C4-2B (cell line): Measurements from ENCODE around the gene NCBP3.

Source experiments
- ZFX ChIP-seq: fragments of 450-650 bp; IDR thresholded peaks from 2 replicates; pipeline ENCODE4 v1.6.1; 2017
- TF ChIP-seq, protein P1 (sequence below): fragments of 450-650 bp; conservative IDR thresholded peaks from 2 replicates; pipeline ENCODE4 v1.5.1; 2017; ENCODE audit warnings: mild to moderate bottlenecking

DNA sequence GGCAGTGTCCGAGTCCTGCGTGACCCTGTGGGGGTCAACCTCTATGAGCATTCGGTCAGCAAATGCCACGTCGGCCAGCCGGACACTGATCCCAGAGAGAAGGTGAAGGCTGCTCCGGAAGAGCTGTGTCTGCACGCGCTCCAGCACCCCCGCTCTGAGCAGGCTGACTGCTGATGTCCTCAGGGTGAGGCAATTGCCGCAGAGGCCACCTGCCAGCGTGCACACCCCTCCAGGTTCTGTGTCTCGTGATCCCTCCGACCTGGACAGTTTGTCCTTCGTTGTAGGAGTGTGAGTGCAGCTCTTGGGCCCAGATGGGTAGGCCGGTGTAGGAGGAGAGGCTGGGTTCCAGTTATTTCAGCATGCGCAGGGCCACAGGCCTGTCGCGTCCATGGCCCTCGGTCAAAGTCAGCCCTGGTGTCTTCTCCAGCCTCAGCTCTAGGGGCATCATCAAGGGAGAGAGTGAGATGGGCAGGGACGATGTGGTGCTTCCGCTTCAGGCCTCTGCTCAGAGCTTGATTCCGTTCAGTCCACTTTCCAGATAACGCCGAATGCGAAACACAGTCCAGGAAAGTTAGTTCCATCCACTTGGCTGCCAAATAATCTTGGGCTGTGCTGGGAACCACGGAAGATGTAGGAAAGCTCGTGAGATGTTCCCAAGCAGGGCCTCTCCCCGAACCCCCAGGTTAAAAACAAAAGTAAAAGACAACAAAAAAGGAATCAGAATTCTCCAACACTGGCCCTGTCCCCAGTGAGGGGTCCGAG is 15.1 kb upstream of the NCBP3 start:
- TF ChIP-seq, protein P1, sequence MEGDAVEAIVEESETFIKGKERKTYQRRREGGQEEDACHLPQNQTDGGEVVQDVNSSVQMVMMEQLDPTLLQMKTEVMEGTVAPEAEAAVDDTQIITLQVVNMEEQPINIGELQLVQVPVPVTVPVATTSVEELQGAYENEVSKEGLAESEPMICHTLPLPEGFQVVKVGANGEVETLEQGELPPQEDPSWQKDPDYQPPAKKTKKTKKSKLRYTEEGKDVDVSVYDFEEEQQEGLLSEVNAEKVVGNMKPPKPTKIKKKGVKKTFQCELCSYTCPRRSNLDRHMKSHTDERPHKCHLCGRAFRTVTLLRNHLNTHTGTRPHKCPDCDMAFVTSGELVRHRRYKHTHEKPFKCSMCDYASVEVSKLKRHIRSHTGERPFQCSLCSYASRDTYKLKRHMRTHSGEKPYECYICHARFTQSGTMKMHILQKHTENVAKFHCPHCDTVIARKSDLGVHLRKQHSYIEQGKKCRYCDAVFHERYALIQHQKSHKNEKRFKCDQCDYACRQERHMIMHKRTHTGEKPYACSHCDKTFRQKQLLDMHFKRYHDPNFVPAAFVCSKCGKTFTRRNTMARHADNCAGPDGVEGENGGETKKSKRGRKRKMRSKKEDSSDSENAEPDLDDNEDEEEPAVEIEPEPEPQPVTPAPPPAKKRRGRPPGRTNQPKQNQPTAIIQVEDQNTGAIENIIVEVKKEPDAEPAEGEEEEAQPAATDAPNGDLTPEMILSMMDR: no peak
- TF ChIP-seq ZFX: no peak
